Upper lobe of left lung (tissue), 6 donors: ENCODE data around the gene PAM. TPM values are rescaled to one million over a fixed set of nuclear protein-coding genes. Genes with fewer than 3 reads are reported as not detected.

Experiments
- ATAC-seq, 2 donors: fragments of 200-7000 bp; cut with Tn5 transposase; one replicate each; pipeline ENCODE4 v1.9.1; 2022; ENCODE audit warnings: mild to moderate bottlenecking in 2 of 2, moderate library complexity in 2 of 2; ENCODE audit not compliant: low FRiP score in 2 of 2
- DNase-seq, 2 donors: peaks; one replicate each; pipeline ENCODE4 v3.0.0-alpha.2; 2019 to 2020
- H3K27ac ChIP-seq, 4 donors: fragments of 200-600 bp; sonication (generic); one replicate each; pipeline ENCODE4 v1.5.1; 2016 to 2019
- H3K27me3 ChIP-seq, 4 donors: fragments of 200-600 bp; sonication (generic); one replicate each; pipeline ENCODE4 v1.5.1; 2017 to 2019
- H3K36me3 ChIP-seq, 4 donors: fragments of 200-600 bp; sonication (generic); one replicate each; pipeline ENCODE4 v1.5.1; 2016 to 2019
- H3K4me1 ChIP-seq, 4 donors: fragments of 200-600 bp; sonication (generic); one replicate each; pipeline ENCODE4 v1.5.1; 2018 to 2019
- H3K4me3 ChIP-seq, 4 donors: fragments of 200-600 bp; sonication (generic); one replicate each; pipeline ENCODE4 v1.5.1; 2017 to 2019; ENCODE audit warnings: mild to moderate bottlenecking in 2 of 4, moderate library complexity in 1 of 4
- H3K9me3 ChIP-seq, 4 donors: fragments of 200-600 bp; sonication (generic); one replicate each; pipeline ENCODE4 v1.5.1; 2018 to 2019
- CTCF ChIP-seq, 6 experiments: fragments of 450-650 bp in 4 of 6; fragments of 200-600 bp in 2 of 6; sonication (generic) in 2 of 6; IDR thresholded peaks; one replicate each; pipeline ENCODE4 v1.5.1; 2016 to 2019; ENCODE audit warnings: antibody characterized with exemption in 6 of 6
- EP300 ChIP-seq, 4 donors: sonication (generic); formaldehyde crosslinking; IDR thresholded peaks; one replicate each; pipeline ENCODE4 v1.5.1; 2017; ENCODE audit warnings: antibody characterized with exemption in 4 of 4, control low read depth in 2 of 4
- POLR2A ChIP-seq, 4 donors: fragments of 450-650 bp; IDR thresholded peaks; one replicate each; pipeline ENCODE4 v1.5.1; 2016 to 2017; ENCODE audit warnings: antibody characterized with exemption in 4 of 4, mild to moderate bottlenecking in 2 of 4
- POLR2AphosphoS5 ChIP-seq, 2 donors: sonication (generic); formaldehyde crosslinking; IDR thresholded peaks; one replicate each; pipeline ENCODE4 v1.5.1; 2017; ENCODE audit warnings: antibody characterized with exemption in 2 of 2
- WGBS, 2 donors: methylation state at CpG; one replicate each; pipeline ENCODE4 v1.1.5; 2017 to 2018; 5-methylcytosine and 5-hydroxymethylcytosine counted together
- total RNA-seq, 6 donors: library from RNA; depleted of rRNA in 4 of 6; stranded (reverse); fragments of >200 nt in 4 of 6; gene quantifications; one replicate each; pipeline versions ENCODE4 v1.1.0 to v1.2.1, GENCODE V29; 2016 to 2021
- donor health status: DM: no; HTN: no; CAD: no; lungs with moderate emphysema.
- donor health status: DM: no; HTN: yes; CAD: no; lungs with severe emphysema.

PAM gene
- total RNA-seq, 6 donors from 2014 or later: 91.1 to 428 (median 212) TPM

GRCh38 chr5:102863058-102863457 is 108.0 kb downstream of the PAM start:
- H3K4me3 ChIP-seq: no peak overlapping the region
- no peak overlapping the region for H3K27ac ChIP-seq
- ATAC-seq (no peak), DNase-seq (no peak)
- TF ChIP-seq POLR2AphosphoS5 (IDR thresholded peaks at IDR 0.05): no peak
- TF ChIP-seq CTCF (IDR thresholded peaks at IDR 0.05): no peak
- no peak for TF ChIP-seq POLR2A (IDR thresholded peaks at IDR 0.05)
- TF ChIP-seq EP300 (IDR thresholded peaks at IDR 0.05): no peak
- H3K27me3 ChIP-seq: no peaks in the 10 kb centered on the region
- H3K4me1 ChIP-seq: peaks cover 5 to 30% (median 19%) of the 10 kb centered on the region in 4 donors
- H3K36me3 ChIP-seq: no peaks in the 10 kb centered on the region
- H3K9me3 ChIP-seq: no peaks in the 10 kb centered on the region

GRCh38 chr5:102863764-102864560 is 108.9 kb downstream of the PAM start:
- no peak for DNase-seq
- no peaks in the 10 kb centered on the region for H3K9me3 ChIP-seq
- no peak for ATAC-seq
- no peak overlapping the region for H3K27ac ChIP-seq
- H3K27me3 ChIP-seq: no peaks in the 10 kb centered on the region
- peaks cover 5 to 30% (median 19%) of the 10 kb centered on the region in 4 donors for H3K4me1 ChIP-seq
- no peaks in the 10 kb centered on the region for H3K36me3 ChIP-seq
- TF ChIP-seq EP300 (IDR thresholded peaks at IDR 0.05) (no peak), POLR2A (IDR thresholded peaks at IDR 0.05) (no peak), CTCF (IDR thresholded peaks at IDR 0.05) (no peak), POLR2AphosphoS5 (IDR thresholded peaks at IDR 0.05) (no peak)
- no peak overlapping the region for H3K4me3 ChIP-seq

GRCh38 chr5:102865171-102865509 is 110.0 kb downstream of the PAM start:
- TF ChIP-seq CTCF (IDR thresholded peaks at IDR 0.05) (no peak), POLR2A (IDR thresholded peaks at IDR 0.05) (no peak), EP300 (IDR thresholded peaks at IDR 0.05) (no peak), POLR2AphosphoS5 (IDR thresholded peaks at IDR 0.05) (no peak)
- Histone ChIP-seq H3K9me3 (no peaks in the 10 kb centered on the region), H3K4me1 (peaks cover 5 to 30% (median 19%) of the 10 kb centered on the region in 4 donors), H3K27ac (peak overlapping the region; percentile 59 to 83 (median 69)), H3K27me3 (no peaks in the 10 kb centered on the region), H3K36me3 (peaks cover 0 to 7% (median 0%) of the 10 kb centered on the region in 4 donors), H3K4me3 (peak overlapping the region in 3 of 4 donors; percentile 49 to 66 (median 59))
- 27 to 29% methylated on average over 3 of the region's 3 CpGs for WGBS, 2 donors
- DNase-seq: no peak
- ATAC-seq: no peak

- TF ChIP-seq EP300 (IDR thresholded peaks at IDR 0.05) (no peak), POLR2A (IDR thresholded peaks at IDR 0.05) (peak in 2 of 4 donors; percentile 10 to 14), POLR2AphosphoS5 (IDR thresholded peaks at IDR 0.05) (no peak)
- Histone ChIP-seq H3K4me1 (peaks cover 5 to 30% (median 19%) of the 10 kb centered on the region in 4 donors), H3K9me3 (no peaks in the 10 kb centered on the region), H3K36me3 (peaks cover 0 to 7% (median 0%) of the 10 kb centered on the region in 4 donors), H3K27me3 (no peaks in the 10 kb centered on the region), H3K4me3 (peak overlapping the region; percentile 12 to 66 (median 54)), H3K27ac (peak overlapping the region; percentile 59 to 83 (median 69))
- DNase-seq (peak; percentile 48 to 93), ATAC-seq (peak; percentile 85 to 91)
- WGBS, 2 donors: 2% methylated on average over 14 to 50 of the region's 54 CpGs
Measured at GRCh38 chr5:102865510-102866236, 110.6 kb downstream of the PAM start.

- ATAC-seq: peak in 1 of 2 donors; percentile 23
- Histone ChIP-seq H3K9me3 (no peaks in the 10 kb centered on the region), H3K27me3 (no peaks in the 10 kb centered on the region), H3K4me3 (peak overlapping the region; percentile 12 to 66 (median 54)), H3K27ac (peak overlapping the region; percentile 59 to 83 (median 69)), H3K4me1 (peaks cover 5 to 30% (median 19%) of the 10 kb centered on the region in 4 donors), H3K36me3 (peaks cover 0 to 7% (median 0%) of the 10 kb centered on the region in 4 donors)
- 4 to 6% methylated on average over 7 of the region's 7 CpGs for WGBS, 2 donors
- no peak for TF ChIP-seq EP300 (IDR thresholded peaks at IDR 0.05)
- no peak for TF ChIP-seq CTCF (IDR thresholded peaks at IDR 0.05)
- no peak for TF ChIP-seq POLR2AphosphoS5 (IDR thresholded peaks at IDR 0.05)
- no peak for TF ChIP-seq POLR2A (IDR thresholded peaks at IDR 0.05)
- no peak for DNase-seq
Measured at GRCh38 chr5:102866237-102866600, 111.1 kb downstream of the PAM start.
